Upper lobe of right lung (tissue), 1 donor: Measurements from ENCODE around the gene EPB41L4A. TPM values are rescaled to one million over a fixed set of nuclear protein-coding genes. Genes with fewer than 3 reads are reported as not detected.

Experiments
- ATAC-seq: fragments of 200-7000 bp; cut with Tn5 transposase; one replicate; pipeline ENCODE4 v1.9.1; 2020; ENCODE audit warnings: mild to moderate bottlenecking, moderate library complexity
- DNase-seq: peaks from one replicate; pipeline ENCODE4 v3.0.0-alpha.2; 2020
- H3K27ac ChIP-seq: fragments of 200-600 bp; one replicate; pipeline ENCODE4 v1.8.0; 2022
- H3K27me3 ChIP-seq: fragments of 200-600 bp; one replicate; pipeline ENCODE4 v1.8.0; 2022; ENCODE audit warnings: mild to moderate bottlenecking
- H3K36me3 ChIP-seq: fragments of 200-600 bp; one replicate; pipeline ENCODE4 v1.8.0; 2022
- H3K4me1 ChIP-seq: fragments of 200-600 bp; one replicate; pipeline ENCODE4 v1.8.0; 2022
- H3K4me3 ChIP-seq: fragments of 200-600 bp; one replicate; pipeline ENCODE4 v1.8.0; 2022; ENCODE audit warnings: mild to moderate bottlenecking
- H3K9me3 ChIP-seq: fragments of 200-600 bp; one replicate; pipeline ENCODE4 v1.8.0; 2022
- intact Hi-C: fragments of 100-400 bp; cut with DNase I; formaldehyde crosslinking; loops from one replicate; pipeline ENCODE4 v1.11.0; 2022
- total RNA-seq: library from RNA; stranded (reverse); fragmentation: NEBNext Ultra II Directional; extraction: Animal tissue kit (Norgen Biotek cat#: 25700); gene quantifications from one replicate; pipeline ENCODE4 v1.2.1, GENCODE V29; 2021
- TF ChIP-seq, protein P1 (sequence below): fragments of 200-600 bp; IDR thresholded peaks from one replicate; pipeline ENCODE4 v1.8.0; 2022; ENCODE audit warnings: antibody characterized with exemption
- donor health status: DM: no; HTN: yes; CAD: no; lungs with severe emphysema.

The EPB41L4A gene
- total RNA-seq, 1 donor from 2014 or later: 35.2 TPM

DNA sequence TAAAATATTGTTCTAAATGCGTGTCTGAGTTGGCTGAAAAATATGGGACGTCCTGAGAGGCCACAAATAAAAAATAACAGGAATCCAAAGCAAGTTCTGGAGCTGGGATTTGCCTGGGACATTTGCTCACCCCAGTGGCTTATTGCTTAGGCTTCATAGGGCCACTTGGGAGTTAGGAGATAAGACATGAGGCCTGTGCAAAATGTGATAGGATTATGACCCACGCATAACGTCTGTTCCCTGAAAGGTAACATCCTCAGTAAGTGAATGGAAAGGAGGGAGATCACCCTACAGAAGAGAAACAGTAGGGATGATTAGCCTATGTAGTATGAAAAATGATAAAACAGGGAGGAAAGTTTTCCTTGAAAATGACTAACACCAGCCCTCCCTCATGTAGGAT, 269.4 kb downstream of the EPB41L4A start:
- Histone ChIP-seq H3K36me3 (no peaks in the 10 kb centered on the region), H3K9me3 (no peaks in the 10 kb centered on the region), H3K4me1 (peaks cover 6% of the 10 kb centered on the region), H3K4me3 (no peak overlapping the region), H3K27me3 (no peaks in the 10 kb centered on the region), H3K27ac (no peak overlapping the region)
- intact Hi-C loops: loop anchor here (5.0 kb wide), 1 partner anchor 597 kb away; no protein-coding TSS in a partner anchor
- TF ChIP-seq, protein P1, sequence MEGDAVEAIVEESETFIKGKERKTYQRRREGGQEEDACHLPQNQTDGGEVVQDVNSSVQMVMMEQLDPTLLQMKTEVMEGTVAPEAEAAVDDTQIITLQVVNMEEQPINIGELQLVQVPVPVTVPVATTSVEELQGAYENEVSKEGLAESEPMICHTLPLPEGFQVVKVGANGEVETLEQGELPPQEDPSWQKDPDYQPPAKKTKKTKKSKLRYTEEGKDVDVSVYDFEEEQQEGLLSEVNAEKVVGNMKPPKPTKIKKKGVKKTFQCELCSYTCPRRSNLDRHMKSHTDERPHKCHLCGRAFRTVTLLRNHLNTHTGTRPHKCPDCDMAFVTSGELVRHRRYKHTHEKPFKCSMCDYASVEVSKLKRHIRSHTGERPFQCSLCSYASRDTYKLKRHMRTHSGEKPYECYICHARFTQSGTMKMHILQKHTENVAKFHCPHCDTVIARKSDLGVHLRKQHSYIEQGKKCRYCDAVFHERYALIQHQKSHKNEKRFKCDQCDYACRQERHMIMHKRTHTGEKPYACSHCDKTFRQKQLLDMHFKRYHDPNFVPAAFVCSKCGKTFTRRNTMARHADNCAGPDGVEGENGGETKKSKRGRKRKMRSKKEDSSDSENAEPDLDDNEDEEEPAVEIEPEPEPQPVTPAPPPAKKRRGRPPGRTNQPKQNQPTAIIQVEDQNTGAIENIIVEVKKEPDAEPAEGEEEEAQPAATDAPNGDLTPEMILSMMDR: no peak
- no peak for ATAC-seq
- no peak for DNase-seq

DNA sequence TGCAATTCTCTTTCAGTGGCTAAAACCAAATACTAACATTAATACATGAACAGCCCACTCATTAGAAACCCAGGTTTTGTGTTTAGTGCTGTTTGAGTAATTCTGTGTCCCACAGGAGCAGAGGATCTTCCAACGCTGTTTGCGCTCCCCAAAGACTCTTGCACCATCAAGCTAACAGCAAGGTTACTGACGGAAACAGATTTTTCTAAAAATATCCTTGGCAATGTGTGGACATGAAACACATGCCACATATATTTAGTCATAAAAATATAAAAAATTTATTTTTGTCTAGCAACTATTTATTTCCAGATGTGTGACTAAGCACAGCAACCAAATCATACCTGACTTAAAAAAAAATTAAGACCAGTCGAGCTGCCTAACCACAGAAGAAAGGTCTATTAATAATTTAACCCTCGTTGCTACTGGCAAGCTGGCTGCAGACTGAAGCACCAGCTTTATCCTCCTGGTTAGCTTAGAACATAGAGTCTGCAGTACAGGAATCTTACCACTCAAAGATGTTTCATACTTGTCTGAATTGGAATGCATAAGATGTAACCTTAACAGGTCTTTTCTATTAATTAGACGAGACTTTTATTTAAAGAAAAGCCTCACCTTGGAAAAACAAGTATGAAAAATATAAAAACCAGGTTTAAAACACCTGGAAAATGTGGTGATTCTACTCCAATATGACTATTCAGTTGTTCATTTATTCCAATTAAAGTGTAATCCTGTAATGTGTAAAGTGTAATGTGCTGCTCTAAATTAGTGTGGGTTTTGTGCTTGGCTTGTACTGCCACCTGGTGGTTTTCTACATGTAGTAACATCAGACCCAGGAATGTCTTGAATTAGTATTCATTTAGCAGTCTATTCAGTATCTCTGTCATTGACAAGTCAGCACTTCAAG, 272.5 kb downstream of the EPB41L4A start:
- Histone ChIP-seq H3K27me3 (no peaks in the 10 kb centered on the region), H3K4me1 (peaks cover 27% of the 10 kb centered on the region), H3K36me3 (no peaks in the 10 kb centered on the region), H3K4me3 (no peak overlapping the region), H3K27ac (no peak overlapping the region), H3K9me3 (no peaks in the 10 kb centered on the region)
- intact Hi-C loops: loop anchor here (5.0 kb wide), 1 partner anchor 594 kb away; no protein-coding TSS in a partner anchor
- TF ChIP-seq, protein P1: peak; percentile 87
- DNase-seq: no peak
- ATAC-seq: peak; percentile 90

DNA sequence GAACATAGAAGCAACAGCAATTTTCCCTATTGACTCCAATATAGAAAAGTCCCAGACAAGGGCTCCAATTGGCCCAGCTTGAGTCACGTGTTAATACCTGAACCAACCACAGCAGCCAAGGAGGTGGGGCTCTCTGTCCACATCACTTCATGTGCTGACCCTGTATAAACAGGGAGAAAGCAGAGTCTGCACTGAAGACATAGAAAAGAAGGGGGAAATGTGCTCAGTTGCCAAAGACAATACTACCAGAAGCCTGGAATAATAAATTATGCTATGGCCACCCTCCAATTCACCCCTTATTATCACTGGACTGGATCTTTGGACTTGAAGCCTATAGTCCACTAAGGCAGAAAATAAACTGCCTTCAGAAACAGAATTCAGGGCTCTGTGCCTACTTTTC, 275.4 kb downstream of the EPB41L4A start:
- no peaks in the 10 kb centered on the region for H3K9me3 ChIP-seq
- intact Hi-C loops: no loop called here
- H3K4me1 ChIP-seq: peaks cover 27% of the 10 kb centered on the region
- no peak overlapping the region for H3K4me3 ChIP-seq
- TF ChIP-seq, protein P1: no peak
- no peak overlapping the region for H3K27ac ChIP-seq
- ATAC-seq (no peak), DNase-seq (no peak)
- no peaks in the 10 kb centered on the region for H3K36me3 ChIP-seq
- H3K27me3 ChIP-seq: no peaks in the 10 kb centered on the region

DNA sequence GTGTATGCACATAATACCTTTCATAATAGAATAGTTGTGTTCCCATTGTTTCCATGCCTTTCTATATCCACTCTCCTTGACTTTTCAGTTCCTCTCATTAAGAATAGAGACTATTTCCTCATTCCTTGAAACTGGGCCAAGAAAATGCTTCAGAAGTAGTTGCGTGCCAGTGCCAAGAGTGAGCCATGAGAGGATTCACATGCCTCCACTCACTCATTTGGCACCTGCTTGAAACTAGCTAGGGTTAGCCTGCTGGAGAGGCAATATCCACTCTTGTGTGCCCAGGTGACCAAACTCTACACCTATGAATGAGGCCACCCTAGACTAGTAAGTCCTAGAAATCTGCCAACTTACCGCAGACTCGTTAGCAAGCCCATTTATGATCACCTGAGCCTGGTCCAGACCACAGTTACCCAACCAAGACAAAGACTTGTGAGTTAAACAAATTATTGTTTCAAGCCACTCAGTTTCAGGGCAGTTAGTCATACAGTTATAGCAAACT, 276.3 kb downstream of the EPB41L4A start:
- H3K4me1 ChIP-seq: peaks cover 27% of the 10 kb centered on the region
- TF ChIP-seq, protein P1: no peak
- DNase-seq: peak; percentile 65
- intact Hi-C loops: no loop called here
- ATAC-seq: peak; percentile 95
- no peaks in the 10 kb centered on the region for H3K9me3 ChIP-seq
- H3K36me3 ChIP-seq: no peaks in the 10 kb centered on the region
- no peak overlapping the region for H3K27ac ChIP-seq
- no peak overlapping the region for H3K4me3 ChIP-seq
- H3K27me3 ChIP-seq: no peaks in the 10 kb centered on the region

DNA sequence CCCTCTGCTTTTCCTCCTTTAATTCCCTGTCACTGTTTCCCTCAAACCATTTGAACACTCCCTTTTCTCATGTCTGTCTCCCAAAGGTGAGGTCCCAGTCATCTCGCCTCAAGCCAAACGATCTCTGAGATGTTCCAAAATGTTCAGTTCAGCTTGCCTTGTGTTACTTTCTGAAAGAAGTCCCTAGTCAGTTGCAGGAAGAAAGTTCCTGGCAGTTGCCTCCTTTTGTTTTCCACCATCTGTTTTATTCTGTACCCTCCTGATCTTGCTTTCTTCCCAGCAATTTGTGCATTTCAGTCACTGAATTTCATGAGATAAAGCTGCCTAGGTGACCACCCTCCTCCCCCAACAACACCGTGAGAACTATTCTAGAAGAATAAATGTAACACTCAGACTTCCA, 277.5 kb downstream of the EPB41L4A start:
- H3K36me3 ChIP-seq: no peaks in the 10 kb centered on the region
- no peak for DNase-seq
- TF ChIP-seq, protein P1: no peak
- no peak overlapping the region for H3K4me3 ChIP-seq
- no peak for ATAC-seq
- H3K27ac ChIP-seq: no peak overlapping the region
- intact Hi-C loops: no loop called here
- no peaks in the 10 kb centered on the region for H3K27me3 ChIP-seq
- peaks cover 25% of the 10 kb centered on the region for H3K4me1 ChIP-seq
- H3K9me3 ChIP-seq: no peaks in the 10 kb centered on the region
